GM18520 (cell line): Measurements from ENCODE around the gene USP37.

Experiments used
- ATAC-seq: cut with Tn5 transposase; IDR thresholded peaks from one replicate; pipeline ENCODE4 v1.9.1; 2021; ENCODE audit not compliant: unreplicated experiment

Gene USP37, protein sequence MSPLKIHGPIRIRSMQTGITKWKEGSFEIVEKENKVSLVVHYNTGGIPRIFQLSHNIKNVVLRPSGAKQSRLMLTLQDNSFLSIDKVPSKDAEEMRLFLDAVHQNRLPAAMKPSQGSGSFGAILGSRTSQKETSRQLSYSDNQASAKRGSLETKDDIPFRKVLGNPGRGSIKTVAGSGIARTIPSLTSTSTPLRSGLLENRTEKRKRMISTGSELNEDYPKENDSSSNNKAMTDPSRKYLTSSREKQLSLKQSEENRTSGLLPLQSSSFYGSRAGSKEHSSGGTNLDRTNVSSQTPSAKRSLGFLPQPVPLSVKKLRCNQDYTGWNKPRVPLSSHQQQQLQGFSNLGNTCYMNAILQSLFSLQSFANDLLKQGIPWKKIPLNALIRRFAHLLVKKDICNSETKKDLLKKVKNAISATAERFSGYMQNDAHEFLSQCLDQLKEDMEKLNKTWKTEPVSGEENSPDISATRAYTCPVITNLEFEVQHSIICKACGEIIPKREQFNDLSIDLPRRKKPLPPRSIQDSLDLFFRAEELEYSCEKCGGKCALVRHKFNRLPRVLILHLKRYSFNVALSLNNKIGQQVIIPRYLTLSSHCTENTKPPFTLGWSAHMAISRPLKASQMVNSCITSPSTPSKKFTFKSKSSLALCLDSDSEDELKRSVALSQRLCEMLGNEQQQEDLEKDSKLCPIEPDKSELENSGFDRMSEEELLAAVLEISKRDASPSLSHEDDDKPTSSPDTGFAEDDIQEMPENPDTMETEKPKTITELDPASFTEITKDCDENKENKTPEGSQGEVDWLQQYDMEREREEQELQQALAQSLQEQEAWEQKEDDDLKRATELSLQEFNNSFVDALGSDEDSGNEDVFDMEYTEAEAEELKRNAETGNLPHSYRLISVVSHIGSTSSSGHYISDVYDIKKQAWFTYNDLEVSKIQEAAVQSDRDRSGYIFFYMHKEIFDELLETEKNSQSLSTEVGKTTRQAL

GRCh38 chr2:218568190-218569037, at the start of gene USP37, which contains the start of gene CNOT9:
TSS of gene USP37 (minus strand) at chr2:218568351. CDS start at chr2:218558653, 9,698 bp downstream.
TSS of gene CNOT9 (plus strand) at chr2:218568839. CDS start at chr2:218568955, 116 bp downstream.
- peak; percentile 49 for ATAC-seq

- no peak for ATAC-seq
Observed at GRCh38 chr2:218615868-218616315, 47.7 kb upstream of the USP37 start.

DNA sequence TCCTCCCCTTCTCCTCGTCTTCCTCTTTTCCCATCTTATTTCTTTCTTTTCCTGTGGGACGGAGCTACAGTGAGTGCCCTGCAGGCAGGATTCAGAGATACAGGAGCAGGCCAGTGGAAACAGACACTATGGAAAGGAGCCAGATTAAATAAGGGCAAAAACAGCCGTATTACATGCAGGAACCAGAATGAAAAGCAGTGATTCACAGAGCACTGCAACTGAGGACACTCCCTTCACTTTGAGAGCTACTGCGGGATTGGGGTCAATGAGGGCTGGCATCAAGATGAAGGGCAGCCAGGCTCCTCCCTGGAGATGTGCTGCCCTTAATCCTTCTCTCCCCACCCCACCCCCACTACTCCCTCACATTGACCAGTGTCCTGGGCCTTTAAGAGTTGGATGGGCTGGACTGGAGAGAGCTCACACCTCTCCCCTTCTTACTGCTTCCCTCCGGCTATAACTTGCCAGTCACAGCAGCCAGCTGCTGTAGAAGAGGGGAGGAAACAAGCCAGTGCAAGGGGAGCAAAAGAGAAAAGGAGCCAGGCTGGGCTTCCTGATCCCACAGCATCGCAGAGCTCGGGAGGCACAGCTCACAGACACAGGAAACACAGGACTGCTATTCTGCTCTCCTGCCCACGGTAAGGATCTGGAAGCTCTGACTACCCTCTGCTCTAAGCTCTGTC, 39.4 kb upstream of the USP37 start, which contains the start of gene PLCD4:
Gene PLCD4 (plus strand): TSS at position 464 of the 680 bp plus-strand sequence. CDS start 7,841 bp downstream, outside the sequence.
- no peak for ATAC-seq

- no peak for ATAC-seq
Observed at GRCh38 chr2:218605432-218605831, 37.3 kb upstream of the USP37 start.

GRCh38 chr2:218585541-218585940, 17.4 kb upstream of the USP37 start:
- no peak for ATAC-seq

GRCh38 chr2:218583983-218584850, 16.1 kb upstream of the USP37 start:
- no peak for ATAC-seq

DNA sequence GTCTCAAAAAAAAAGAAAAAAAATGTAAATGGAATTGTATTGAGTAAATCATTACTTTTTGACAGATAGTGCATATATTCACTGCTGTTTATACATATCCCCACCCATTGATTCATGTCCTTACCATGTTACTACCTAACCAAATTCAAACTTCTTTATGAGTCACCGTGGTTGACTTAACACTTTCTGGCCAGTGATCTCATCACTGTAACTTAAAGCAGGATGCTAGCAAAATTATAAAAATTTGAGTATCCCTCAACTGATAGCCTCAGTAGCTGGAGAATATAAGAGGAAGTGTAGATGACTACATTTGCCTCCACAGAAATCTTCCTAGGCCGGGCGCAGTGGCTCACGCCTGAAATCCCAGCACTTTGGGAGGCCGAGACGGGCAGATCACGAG, 13.9 kb upstream of the USP37 start:
- ATAC-seq, result peak; percentile 74

- ATAC-seq, result no peak
Observed at GRCh38 chr2:218578272-218578877, 10.2 kb upstream of the USP37 start.

DNA sequence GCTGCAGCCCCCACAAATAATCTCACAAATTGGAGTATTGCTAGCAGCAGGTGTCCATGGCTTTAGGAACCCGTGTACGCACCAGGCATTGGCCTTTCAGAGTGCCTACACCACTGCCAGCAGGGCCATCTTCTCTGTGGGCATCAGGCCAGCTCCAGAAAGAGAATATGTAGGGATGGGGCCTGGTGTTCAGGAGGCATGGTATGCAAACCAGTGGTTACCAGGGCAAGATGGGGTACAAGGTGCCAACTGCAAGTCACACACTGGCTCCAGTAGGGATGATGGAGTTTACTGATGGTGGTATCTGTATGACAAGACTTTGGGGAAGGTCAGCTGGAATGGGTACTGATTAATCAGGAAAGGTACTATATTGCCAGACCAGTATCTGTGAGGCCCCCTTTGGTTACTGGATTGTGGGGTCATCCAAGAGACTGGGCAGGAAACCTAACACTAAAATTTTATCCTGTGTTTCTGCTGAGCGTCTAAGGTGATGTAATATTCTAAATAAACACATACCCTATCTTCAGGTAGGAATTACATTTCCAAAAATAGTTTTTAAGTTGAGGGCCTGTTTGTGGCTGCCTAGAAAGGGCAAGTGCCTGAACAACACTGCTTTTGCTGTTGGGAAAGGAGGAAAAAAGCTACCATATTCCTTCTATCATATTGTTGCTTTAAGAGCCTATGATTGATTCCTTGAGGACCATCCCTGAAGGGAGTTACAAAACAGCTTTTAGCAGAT, 9.5 kb upstream of the USP37 start:
- no peak for ATAC-seq

DNA sequence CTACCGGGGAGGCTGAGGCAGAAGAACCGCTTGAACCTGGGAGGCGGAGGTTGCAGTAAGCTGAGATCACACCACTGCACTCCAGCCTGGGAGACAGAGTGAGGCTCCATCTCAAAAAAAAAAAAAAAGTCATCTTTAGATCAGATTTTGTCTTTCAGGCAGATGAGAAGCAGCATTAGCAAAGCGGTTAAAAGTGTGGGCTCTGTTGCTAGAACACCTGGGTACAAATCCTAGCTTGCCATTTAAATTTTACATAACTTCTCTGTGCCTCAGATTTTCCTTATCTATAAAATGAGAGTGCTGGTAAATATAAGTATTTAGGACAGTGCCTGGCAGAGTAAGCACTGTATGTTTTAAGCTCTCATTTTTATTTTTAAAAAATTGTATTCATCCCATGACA, 8.7 kb upstream of the USP37 start:
- ATAC-seq, result no peak

- no peak for ATAC-seq
Observed at GRCh38 chr2:218570850-218571249, 2.7 kb upstream of the USP37 start.

GRCh38 chr2:218569661-218570500, 1.7 kb upstream of the USP37 start:
- no peak for ATAC-seq

- ATAC-seq, result peak; percentile 27
Observed at GRCh38 chr2:218569038-218569431, 884 bp upstream of the USP37 start.

DNA sequence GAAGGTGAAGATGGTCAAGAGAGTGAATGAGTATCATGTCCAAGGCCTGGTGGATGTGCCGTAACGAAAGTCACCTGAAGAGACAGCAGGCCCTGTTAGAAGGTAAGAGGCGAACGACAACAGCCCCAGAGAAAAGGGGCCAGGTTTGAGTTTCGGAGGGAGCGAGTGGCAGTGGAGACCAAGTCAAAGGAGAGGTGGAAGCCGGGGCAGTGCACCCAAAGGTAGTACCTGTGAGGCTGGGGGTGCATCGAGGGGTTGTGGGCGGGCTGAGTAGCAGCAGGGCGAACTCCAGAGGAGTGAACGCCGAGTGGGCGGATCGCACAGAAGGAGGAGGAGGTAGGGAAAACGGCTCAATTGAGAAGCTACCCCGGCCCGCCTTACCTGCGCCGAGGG, 358 bp downstream of the USP37 start:
- ATAC-seq, result peak; percentile 12

GRCh38 chr2:218566296-218566695, 1.9 kb downstream of the USP37 start:
- ATAC-seq, result no peak

GRCh38 chr2:218564056-218564455, 4.1 kb downstream of the USP37 start:
- no peak for ATAC-seq

DNA sequence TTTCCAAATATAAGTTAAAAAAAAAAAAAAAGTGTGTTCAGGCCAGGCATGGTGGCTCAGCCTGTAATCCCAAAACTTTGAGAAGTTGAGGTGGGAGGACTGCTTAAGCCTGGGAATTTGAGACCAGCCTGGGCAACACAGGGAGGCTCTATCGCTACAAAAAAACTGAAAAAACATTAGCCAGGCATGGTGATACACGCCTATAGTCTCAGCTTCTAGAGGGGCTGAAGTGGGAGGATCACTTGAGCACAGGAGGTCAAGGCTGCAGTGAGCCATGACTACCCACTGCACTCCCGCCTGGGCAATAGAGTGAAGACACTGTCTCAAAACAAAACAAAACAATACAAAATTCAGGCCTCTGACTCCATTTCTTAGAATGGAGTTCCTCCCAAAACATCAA, 9.2 kb downstream of the USP37 start:
- ATAC-seq, result no peak
